ENCODE measurements around the gene ZDHHC11.
"Not testable (repeated sequence)": the region's sequence is repeated elsewhere in the genome, so short reads cannot be mapped to it uniquely, and the experiment has no call there.

ZDHHC11 gene

GRCh38 chr5:842402-843221 is 8.2 kb downstream of the ZDHHC11 start:
- not testable (repeated sequence) for DNase-seq

GRCh38 chr5:841531-842401 is 9.0 kb downstream of the ZDHHC11 start:
- DNase-seq, result not testable (repeated sequence)

GRCh38 chr5:840974-841435 is 9.8 kb downstream of the ZDHHC11 start:
- not testable (repeated sequence) for DNase-seq

- DNase-seq, result not testable (repeated sequence)
Measured at GRCh38 chr5:840118-840973, 10.4 kb downstream of the ZDHHC11 start.

- not testable (repeated sequence) for DNase-seq
Measured at GRCh38 chr5:838431-838851, 12.3 kb downstream of the ZDHHC11 start.

- not testable (repeated sequence) for DNase-seq
Measured at GRCh38 chr5:837621-838121, 13.1 kb downstream of the ZDHHC11 start.

GRCh38 chr5:835933-836612 is 14.7 kb downstream of the ZDHHC11 start:
- not testable (repeated sequence) for DNase-seq

- not testable (repeated sequence) for DNase-seq
Measured at GRCh38 chr5:834013-834412, 16.8 kb downstream of the ZDHHC11 start.

- DNase-seq, result not testable (repeated sequence)
Measured at GRCh38 chr5:828194-828593, 22.6 kb downstream of the ZDHHC11 start.

GRCh38 chr5:825544-825943 is 25.2 kb downstream of the ZDHHC11 start:
- DNase-seq, result peak; percentile 18 to 36

- DNase-seq, result no peak
Measured at GRCh38 chr5:821504-821903, 29.3 kb downstream of the ZDHHC11 start.

- no peak for DNase-seq
Measured at GRCh38 chr5:820245-820644, 30.5 kb downstream of the ZDHHC11 start.

- no peak for DNase-seq
Measured at GRCh38 chr5:819078-819477, 31.7 kb downstream of the ZDHHC11 start.

GRCh38 chr5:816176-816575 is 34.6 kb downstream of the ZDHHC11 start:
- no peak for DNase-seq

GRCh38 chr5:815449-815848 is 35.3 kb downstream of the ZDHHC11 start:
- DNase-seq, result no peak

- not testable (repeated sequence) for DNase-seq
Measured at GRCh38 chr5:813575-813974, 37.2 kb downstream of the ZDHHC11 start.

- DNase-seq, result not testable (repeated sequence)
Measured at GRCh38 chr5:811384-811783, 39.4 kb downstream of the ZDHHC11 start.

- DNase-seq, result not testable (repeated sequence)
Measured at GRCh38 chr5:807719-808514, 42.9 kb downstream of the ZDHHC11 start.

GRCh38 chr5:801472-801871 is 49.3 kb downstream of the ZDHHC11 start:
- DNase-seq, result no peak

GRCh38 chr5:801055-801454 is 49.7 kb downstream of the ZDHHC11 start:
- DNase-seq, result not testable (repeated sequence)

All from NCI-H526 (cell line).